Common myeloid progenitor, CD34-positive (primary cell): Measurements from ENCODE around the gene HYAL3.
A peak's percentile ranks its signal among the peaks of the same experiment; 100 is the strongest.

Source experiments
- CTCF ChIA-PET: fragments of 350-600 bp; sonication (Branson Sonifier 250); formaldehyde crosslinking; loops from one replicate; lab custom pipeline; 2021; ENCODE audit warnings: antibody characterized with exemption; lab: Charles Lee
- POLR2A ChIA-PET: fragments of 350-600 bp; sonication (Branson Sonifier 250); formaldehyde crosslinking; loops from one replicate; lab custom pipeline; 2021; ENCODE audit warnings: antibody characterized with exemption; lab: Charles Lee
- DNase-seq, 3 donors: peaks; one replicate each; pipeline versions ENCODE4 v3.0.0 to v3.0.0-alpha.2; 2013
- H3K27ac ChIP-seq, 2 experiments: 1 replicate in 1 of 2; 2 replicates in 1 of 2; pipeline ENCODE4 v1.7.0; 2013; ENCODE audit warnings: inconsistent platforms in 2 of 2, low read length in 2 of 2, mild to moderate bottlenecking in 2 of 2, low read depth in 1 of 2, moderate library complexity in 1 of 2; ENCODE audit not compliant: severe bottlenecking in 2 of 2, insufficient read depth in 1 of 2, poor library complexity in 1 of 2
- H3K27me3 ChIP-seq, 5 experiments: replicated peaks in 2 of 5; 1 replicate in 3 of 5; 2 replicates in 2 of 5; pipeline versions ENCODE4 v1.6.1 to v1.7.0; 2013; ENCODE audit warnings: low read length in 4 of 5, mild to moderate bottlenecking in 2 of 5, moderate library complexity in 2 of 5, inconsistent platforms in 1 of 5; ENCODE audit not compliant: insufficient read depth in 5 of 5, control insufficient read depth in 4 of 5
- H3K36me3 ChIP-seq, 4 experiments: 1 replicate in 2 of 4; 2 replicates in 2 of 4; pipeline versions ENCODE4 v1.6.1 to v1.7.0; 2013; ENCODE audit warnings: low read length in 3 of 4, control low read depth in 1 of 4, mild to moderate bottlenecking in 1 of 4; ENCODE audit not compliant: control insufficient read depth in 4 of 4, insufficient read depth in 4 of 4
- H3K4me1 ChIP-seq, 4 experiments: 1 replicate in 3 of 4; 2 replicates in 1 of 4; pipeline versions ENCODE4 v1.6.1 to v1.7.1; 2013; ENCODE audit warnings: low read length in 3 of 4, mild to moderate bottlenecking in 3 of 4, control low read depth in 1 of 4, inconsistent platforms in 1 of 4, moderate library complexity in 1 of 4; ENCODE audit not compliant: control insufficient read depth in 4 of 4, insufficient read depth in 4 of 4; ENCODE audit errors: control extremely low read depth in 1 of 4
- H3K4me3 ChIP-seq, 7 experiments: 1 replicate in 4 of 7; 2 replicates in 3 of 7; pipeline versions ENCODE4 v1.5.1 to v1.7.0; 2013; ENCODE audit warnings: mild to moderate bottlenecking in 7 of 7, low read length in 6 of 7, moderate library complexity in 6 of 7, inconsistent platforms in 2 of 7, low read depth in 2 of 7, control low read depth in 1 of 7; ENCODE audit not compliant: insufficient read depth in 4 of 7, control insufficient read depth in 1 of 7; ENCODE audit errors: extremely low read depth in 1 of 7
- H3K9me3 ChIP-seq, 5 experiments: 1 replicate in 4 of 5; 2 replicates in 1 of 5; pipeline versions ENCODE4 v1.6.1 to v1.7.1; 2013; ENCODE audit warnings: low read length in 4 of 5, mild to moderate bottlenecking in 2 of 5, inconsistent platforms in 1 of 5, low read depth in 1 of 5, moderate library complexity in 1 of 5; ENCODE audit not compliant: control insufficient read depth in 4 of 5, insufficient read depth in 2 of 5; ENCODE audit errors: control extremely low read depth in 1 of 5
- WGBS: methylation state at CpG from one replicate; pipeline ENCODE4 v1.1.5; 2013; ENCODE audit not compliant: insufficient coverage; 5-methylcytosine and 5-hydroxymethylcytosine counted together

HYAL3 gene

GRCh38 chr3:50323614-50324199 is 24.5 kb upstream of the HYAL3 start:
- Histone ChIP-seq H3K4me3 (no peak overlapping the region), H3K9me3 (no peaks in the 10 kb centered on the region), H3K36me3 (peaks cover 0 to 23% (median 12%) of the 10 kb centered on the region in 4 experiments), H3K27ac (no peak overlapping the region), H3K4me1 (peaks cover 0 to 81% (median 63%) of the 10 kb centered on the region in 4 experiments), H3K27me3 (no peaks in the 10 kb centered on the region)
- ChIA-PET CTCF (interaction anchor here (0.7 to 11.6 kb wide), 24 partner anchors 9 to 201 kb away, joined by 3 to 105 read pairs (median 6); partner anchors contain the start of genes GNAT1, HYAL1, HYAL3 and IFRD2), POLR2A (interaction anchor here (1.6 kb wide), 1 partner anchor 14 kb away, joined by 3 read pairs; no protein-coding TSS in a partner anchor)
- 35% methylated on average over 4 of the region's 5 CpGs for WGBS
- DNase-seq = no peak

GRCh38 chr3:50323092-50323600 is 23.9 kb upstream of the HYAL3 start:
- ChIA-PET POLR2A (interaction anchor here (1.6 kb wide), 1 partner anchor 14 kb away, joined by 3 read pairs; no protein-coding TSS in a partner anchor), CTCF (interaction anchor here (0.5 to 11.6 kb wide), 15 partner anchors 9 to 131 kb away, joined by 3 to 105 read pairs (median 10); partner anchors contain the start of genes GNAT1, HYAL1, HYAL3 and NAA80)
- DNase-seq = peak in 1 of 3 donors; percentile 42
- H3K27me3 ChIP-seq = no peaks in the 10 kb centered on the region
- no peak overlapping the region for H3K27ac ChIP-seq
- H3K36me3 ChIP-seq = peaks cover 0 to 28% (median 12%) of the 10 kb centered on the region in 4 experiments
- no peaks in the 10 kb centered on the region for H3K9me3 ChIP-seq
- H3K4me1 ChIP-seq = peaks cover 0 to 81% (median 62%) of the 10 kb centered on the region in 4 experiments
- H3K4me3 ChIP-seq = peak overlapping the region in 1 of 7 experiments; percentile 19
- 83% methylated on average over 2 of the region's 4 CpGs for WGBS

GRCh38 chr3:50322386-50323091 is 23.3 kb upstream of the HYAL3 start, which contains the start of gene HYAL2:
Gene HYAL2, minus strand, starts transcription at chr3:50322745. Its CDS starts 2,256 bp downstream, at chr3:50320489.
- WGBS = 80% methylated on average over 20 of the region's 31 CpGs
- Histone ChIP-seq H3K4me1 (peaks cover 2 to 85% (median 65%) of the 10 kb centered on the region in 4 experiments), H3K27me3 (no peaks in the 10 kb centered on the region), H3K27ac (peak within 1 kb of the TSS; percentile 98 to 99), H3K9me3 (no peaks in the 10 kb centered on the region), H3K36me3 (peaks cover 0 to 33% (median 15%) of the 10 kb centered on the region in 4 experiments), H3K4me3 (peak within 1 kb of the TSS; percentile 69 to 88 (median 82))
- CTCF ChIA-PET = interaction anchor here (0.5 to 11.6 kb wide), 10 partner anchors 12 to 131 kb away, joined by 3 to 105 read pairs (median 8); partner anchors contain the start of genes GNAT1, HYAL1, HYAL3 and NAA80
- POLR2A ChIA-PET = interaction anchor here (1.6 kb wide), 1 partner anchor 15 kb away, joined by 3 read pairs; no protein-coding TSS in a partner anchor
- no peak for DNase-seq

GRCh38 chr3:50322115-50322385 is 22.8 kb upstream of the HYAL3 start:
- CTCF ChIA-PET = interaction anchor here (1.5 to 11.6 kb wide), 5 partner anchors 14 to 130 kb away, joined by 5 to 105 read pairs (median 11); partner anchors contain the start of genes GNAT1, HYAL1, HYAL3 and LSMEM2
- H3K9me3 ChIP-seq = no peaks in the 10 kb centered on the region
- H3K36me3 ChIP-seq = peaks cover 0 to 38% (median 17%) of the 10 kb centered on the region in 4 experiments
- H3K27me3 ChIP-seq = no peaks in the 10 kb centered on the region
- peak overlapping the region in 1 of 2 experiments; percentile 99 for H3K27ac ChIP-seq
- DNase-seq = no peak
- POLR2A ChIA-PET = interaction anchor here (0.6 kb wide), 1 partner anchor 31 kb away, joined by 3 read pairs; no protein-coding TSS in a partner anchor
- H3K4me3 ChIP-seq = peak overlapping the region in 6 of 7 experiments; percentile 19 to 88 (median 84)
- WGBS = 36% methylated on average over 14 of the region's 14 CpGs
- peaks cover 2 to 83% (median 60%) of the 10 kb centered on the region in 4 experiments for H3K4me1 ChIP-seq

- ChIA-PET POLR2A (interaction anchor here (0.5 to 0.8 kb wide), 5 partner anchors 12 to 30 kb away, joined by 3 to 6 read pairs (median 3); no protein-coding TSS in a partner anchor), CTCF (interaction anchor here (0.6 to 11.6 kb wide), 7 partner anchors 15 to 47 kb away, joined by 3 to 105 read pairs (median 6); partner anchors contain the start of genes HYAL1, HYAL3, LSMEM2 and NAA80)
- H3K27me3 ChIP-seq = no peaks in the 10 kb centered on the region
- H3K4me3 ChIP-seq = peak overlapping the region; percentile 69 to 88 (median 82)
- peaks cover 0 to 42% (median 18%) of the 10 kb centered on the region in 4 experiments for H3K36me3 ChIP-seq
- peak overlapping the region; percentile 98 to 99 for H3K27ac ChIP-seq
- H3K9me3 ChIP-seq = no peaks in the 10 kb centered on the region
- peaks cover 2 to 80% (median 58%) of the 10 kb centered on the region in 4 experiments for H3K4me1 ChIP-seq
- DNase-seq = peak; percentile 88 to 92 (median 90)
- WGBS = 0% methylated on average over 40 of the region's 59 CpGs
Measured at GRCh38 chr3:50321336-50322114, 22.3 kb upstream of the HYAL3 start.

GRCh38 chr3:50320853-50321335 is 21.7 kb upstream of the HYAL3 start:
- ChIA-PET CTCF (interaction anchor here (0.6 to 11.6 kb wide), 9 partner anchors 15 to 62 kb away, joined by 3 to 105 read pairs (median 5); partner anchors contain the start of genes HYAL1, HYAL3, LSMEM2 and NAA80), POLR2A (interaction anchor here (0.5 to 0.8 kb wide), 5 partner anchors 11 to 28 kb away, joined by 3 to 6 read pairs (median 3); no protein-coding TSS in a partner anchor)
- Histone ChIP-seq H3K27ac (peak overlapping the region; percentile 98 to 99), H3K9me3 (no peaks in the 10 kb centered on the region), H3K4me1 (peaks cover 2 to 75% (median 58%) of the 10 kb centered on the region in 4 experiments), H3K27me3 (no peaks in the 10 kb centered on the region), H3K36me3 (peaks cover 0 to 42% (median 17%) of the 10 kb centered on the region in 4 experiments), H3K4me3 (peak overlapping the region; percentile 69 to 88 (median 82))
- peak in 1 of 3 donors; percentile 69 for DNase-seq
- WGBS = 0% methylated on average over 12 of the region's 45 CpGs
